Parathyroid adenoma (tissue), 2 donors: ENCODE results near the gene NCOR2.
A peak's percentile ranks its signal among the peaks of the same experiment; 100 is the strongest.

Experiments used
- H2AFZ ChIP-seq: fragments of 300-600 bp; sonication (generic); one replicate; pipeline ENCODE4 v1.7.0; 2017; ENCODE audit warnings: antibody characterized with exemption, mild to moderate bottlenecking
- H3K27ac ChIP-seq: fragments of 300-600 bp; sonication (generic); one replicate; pipeline ENCODE4 v1.7.0; 2017
- H3K27me3 ChIP-seq: fragments of 300-600 bp; sonication (generic); one replicate; pipeline ENCODE4 v1.7.0; 2017; ENCODE audit warnings: low read length; ENCODE audit not compliant: control insufficient read depth, insufficient read depth
- H3K36me3 ChIP-seq: fragments of 300-600 bp; sonication (generic); one replicate; pipeline ENCODE4 v1.7.0; 2017; ENCODE audit warnings: low read length; ENCODE audit not compliant: control insufficient read depth, insufficient read depth
- H3K4me1 ChIP-seq: fragments of 300-600 bp; sonication (generic); one replicate; pipeline ENCODE4 v1.7.0; 2017; ENCODE audit warnings: control low read depth
- H3K4me2 ChIP-seq: fragments of 300-600 bp; sonication (generic); one replicate; pipeline ENCODE4 v1.7.0; 2017; ENCODE audit warnings: low read length
- H3K4me3 ChIP-seq: fragments of 300-600 bp; sonication (generic); one replicate; pipeline ENCODE4 v1.7.0; 2017; ENCODE audit warnings: low read depth, low read length
- H3K79me2 ChIP-seq: fragments of 300-600 bp; sonication (generic); one replicate; pipeline ENCODE4 v1.7.0; 2017; ENCODE audit warnings: control low read depth
- H3K9ac ChIP-seq: fragments of 300-600 bp; sonication (generic); one replicate; pipeline ENCODE4 v1.7.0; 2017; ENCODE audit warnings: mild to moderate bottlenecking
- H3K9me3 ChIP-seq: fragments of 300-600 bp; sonication (generic); one replicate; pipeline ENCODE4 v1.7.0; 2017; ENCODE audit warnings: low read length; ENCODE audit not compliant: control insufficient read depth
- TF ChIP-seq, protein P1 (sequence below): fragments of 300-600 bp; sonication (generic); IDR thresholded peaks from one replicate; pipeline ENCODE4 v1.7.0; 2017; ENCODE audit warnings: antibody characterized with exemption, mild to moderate bottlenecking
- donor health status: primary hyperparathyroidism.

NCOR2 gene

DNA sequence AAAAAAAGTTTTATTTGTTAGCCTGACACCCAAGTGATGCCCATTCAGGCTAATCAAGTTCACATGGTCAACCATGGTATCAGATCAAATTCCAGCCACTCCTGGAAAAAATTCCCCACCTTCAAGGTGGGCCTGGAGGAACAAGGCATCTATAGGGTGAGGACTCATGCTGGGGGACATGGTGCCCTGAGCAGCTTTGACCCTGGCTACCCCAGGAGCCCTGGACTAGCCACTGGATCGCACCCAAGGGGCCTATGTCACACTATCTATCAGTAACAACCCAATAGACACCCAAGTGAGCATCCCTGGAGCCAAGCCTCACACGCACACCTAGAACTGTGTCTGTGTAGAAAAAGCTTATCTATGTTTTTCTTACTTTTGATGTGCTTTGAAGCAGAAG, 4.1 kb upstream of the NCOR2 start:
- Histone ChIP-seq H3K4me2 (no peak overlapping the region), H2AFZ (no peak overlapping the region), H3K9ac (no peak overlapping the region), H3K4me1 (peaks cover 6% of the 10 kb centered on the region), H3K36me3 (no peaks in the 10 kb centered on the region), H3K27ac (no peak overlapping the region), H3K9me3 (no peaks in the 10 kb centered on the region), H3K79me2 (peaks cover 2% of the 10 kb centered on the region), H3K4me3 (no peak overlapping the region), H3K27me3 (no peaks in the 10 kb centered on the region)
- TF ChIP-seq, protein P1, sequence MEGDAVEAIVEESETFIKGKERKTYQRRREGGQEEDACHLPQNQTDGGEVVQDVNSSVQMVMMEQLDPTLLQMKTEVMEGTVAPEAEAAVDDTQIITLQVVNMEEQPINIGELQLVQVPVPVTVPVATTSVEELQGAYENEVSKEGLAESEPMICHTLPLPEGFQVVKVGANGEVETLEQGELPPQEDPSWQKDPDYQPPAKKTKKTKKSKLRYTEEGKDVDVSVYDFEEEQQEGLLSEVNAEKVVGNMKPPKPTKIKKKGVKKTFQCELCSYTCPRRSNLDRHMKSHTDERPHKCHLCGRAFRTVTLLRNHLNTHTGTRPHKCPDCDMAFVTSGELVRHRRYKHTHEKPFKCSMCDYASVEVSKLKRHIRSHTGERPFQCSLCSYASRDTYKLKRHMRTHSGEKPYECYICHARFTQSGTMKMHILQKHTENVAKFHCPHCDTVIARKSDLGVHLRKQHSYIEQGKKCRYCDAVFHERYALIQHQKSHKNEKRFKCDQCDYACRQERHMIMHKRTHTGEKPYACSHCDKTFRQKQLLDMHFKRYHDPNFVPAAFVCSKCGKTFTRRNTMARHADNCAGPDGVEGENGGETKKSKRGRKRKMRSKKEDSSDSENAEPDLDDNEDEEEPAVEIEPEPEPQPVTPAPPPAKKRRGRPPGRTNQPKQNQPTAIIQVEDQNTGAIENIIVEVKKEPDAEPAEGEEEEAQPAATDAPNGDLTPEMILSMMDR: no peak

GRCh38 chr12:124570810-124571209, 3.4 kb upstream of the NCOR2 start:
- H3K27ac ChIP-seq: no peak overlapping the region
- H3K9me3 ChIP-seq: no peaks in the 10 kb centered on the region
- H3K4me2 ChIP-seq: no peak overlapping the region
- TF ChIP-seq, protein P1: no peak
- peaks cover 6% of the 10 kb centered on the region for H3K4me1 ChIP-seq
- no peak overlapping the region for H3K4me3 ChIP-seq
- H3K27me3 ChIP-seq: no peaks in the 10 kb centered on the region
- H3K79me2 ChIP-seq: peaks cover 9% of the 10 kb centered on the region
- no peak overlapping the region for H2AFZ ChIP-seq
- no peak overlapping the region for H3K9ac ChIP-seq
- no peaks in the 10 kb centered on the region for H3K36me3 ChIP-seq

- H3K27me3 ChIP-seq: no peaks in the 10 kb centered on the region
- peaks cover 18% of the 10 kb centered on the region for H3K79me2 ChIP-seq
- no peak overlapping the region for H3K9ac ChIP-seq
- H3K4me1 ChIP-seq: peaks cover 6% of the 10 kb centered on the region
- H3K9me3 ChIP-seq: no peaks in the 10 kb centered on the region
- TF ChIP-seq, protein P1: no peak
- no peak overlapping the region for H2AFZ ChIP-seq
- no peak overlapping the region for H3K27ac ChIP-seq
- H3K4me3 ChIP-seq: no peak overlapping the region
- no peaks in the 10 kb centered on the region for H3K36me3 ChIP-seq
- no peak overlapping the region for H3K4me2 ChIP-seq
Measured at GRCh38 chr12:124569375-124570148, 2.1 kb upstream of the NCOR2 start.

DNA sequence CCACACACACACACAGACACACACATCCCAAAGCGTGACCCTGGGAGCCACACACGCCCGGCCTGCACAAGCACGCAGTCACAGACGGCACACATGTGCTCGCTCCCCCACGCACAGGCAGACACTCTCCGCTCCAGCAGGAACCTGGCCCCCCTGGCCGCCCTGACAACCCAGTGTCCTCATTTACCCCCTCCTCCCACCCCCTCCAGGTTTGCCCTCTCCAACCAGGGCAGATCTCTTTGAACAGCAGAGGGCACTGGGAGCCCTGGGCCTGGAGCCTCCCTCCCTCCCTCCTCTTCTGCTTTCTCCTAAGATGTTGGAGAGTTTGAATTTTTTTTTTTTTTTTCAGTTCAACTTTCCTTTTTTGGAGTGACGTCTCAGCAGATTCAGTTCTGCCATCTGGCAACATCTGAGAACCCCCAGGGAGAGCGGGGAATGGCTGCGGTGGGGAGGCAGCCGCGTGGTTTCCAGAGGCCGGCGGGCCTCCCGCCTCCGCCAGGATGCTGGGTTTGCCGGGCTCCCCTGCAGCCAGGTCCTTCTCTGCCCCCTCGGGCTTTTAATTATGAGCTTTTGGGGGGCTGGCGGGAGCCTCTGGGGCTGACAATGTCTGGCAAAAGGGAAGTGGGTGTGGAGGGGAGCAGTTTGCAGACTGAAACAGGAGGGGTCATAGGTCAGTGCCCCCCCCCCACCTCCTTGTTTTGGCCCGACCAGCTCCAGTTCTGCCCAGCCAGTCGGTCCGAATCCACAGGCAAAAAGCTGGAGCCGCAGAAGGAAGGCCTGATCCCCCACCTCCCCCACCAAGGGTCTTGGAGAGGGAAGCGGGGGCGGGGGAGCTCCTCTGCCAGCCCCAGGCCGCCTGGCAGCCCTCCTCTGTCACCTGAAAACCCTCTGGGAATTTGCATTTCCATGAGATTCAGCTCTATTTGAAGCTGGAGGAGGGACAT, 1.3 kb upstream of the NCOR2 start:
- TF ChIP-seq, protein P1: peak; percentile 41
- H3K9me3 ChIP-seq: no peaks in the 10 kb centered on the region
- H3K4me2 ChIP-seq: peak overlapping the region; percentile 30
- no peaks in the 10 kb centered on the region for H3K36me3 ChIP-seq
- H3K79me2 ChIP-seq: peaks cover 24% of the 10 kb centered on the region
- no peaks in the 10 kb centered on the region for H3K27me3 ChIP-seq
- no peak overlapping the region for H3K9ac ChIP-seq
- H2AFZ ChIP-seq: peak overlapping the region; percentile 45
- peaks cover 6% of the 10 kb centered on the region for H3K4me1 ChIP-seq
- no peak overlapping the region for H3K4me3 ChIP-seq
- no peak overlapping the region for H3K27ac ChIP-seq
